ENCODE data around the gene OR2D3. TPM values are rescaled to one million over a fixed set of nuclear protein-coding genes. Genes with fewer than 3 reads are reported as not detected.

Gene OR2D3, protein sequence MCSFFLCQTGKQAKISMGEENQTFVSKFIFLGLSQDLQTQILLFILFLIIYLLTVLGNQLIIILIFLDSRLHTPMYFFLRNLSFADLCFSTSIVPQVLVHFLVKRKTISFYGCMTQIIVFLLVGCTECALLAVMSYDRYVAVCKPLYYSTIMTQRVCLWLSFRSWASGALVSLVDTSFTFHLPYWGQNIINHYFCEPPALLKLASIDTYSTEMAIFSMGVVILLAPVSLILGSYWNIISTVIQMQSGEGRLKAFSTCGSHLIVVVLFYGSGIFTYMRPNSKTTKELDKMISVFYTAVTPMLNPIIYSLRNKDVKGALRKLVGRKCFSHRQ
- not detected for total RNA-seq

DNA sequence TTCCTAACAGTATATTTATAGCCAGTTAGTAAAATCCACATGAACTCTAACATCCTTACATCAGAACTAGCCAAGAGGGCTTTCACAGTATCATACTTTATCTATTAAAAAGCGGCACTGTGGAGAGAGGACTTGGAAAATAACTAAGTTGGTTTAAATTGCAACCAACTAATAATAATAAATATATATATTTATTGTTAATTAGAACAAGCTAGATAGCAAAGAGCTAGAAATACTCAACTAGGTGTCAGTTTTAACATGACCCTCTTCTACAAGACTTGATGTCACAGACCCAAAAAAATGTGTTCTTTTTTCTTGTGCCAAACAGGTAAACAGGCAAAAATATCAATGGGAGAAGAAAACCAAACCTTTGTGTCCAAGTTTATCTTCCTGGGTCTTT is at the start of gene OR2D3:
TSS of gene OR2D3 (plus strand) at position 301 of the 400 bp plus-strand sequence. CDS start at position 301, 0 bp downstream.
- intact Hi-C loops (cut with DNase I), result no loop called here
- no peak for DNase-seq
- 95% methylated on average over 1 of the region's 1 CpG for WGBS, 2 donors
- H3K4me3 ChIP-seq, result no peak within 1 kb of the TSS
- no peaks in the 10 kb centered on the region for H3K36me3 ChIP-seq
- H3K27ac ChIP-seq, result no peak within 1 kb of the TSS
- H3K4me1 ChIP-seq, result peaks cover 0 to 2% (median 0%) of the 10 kb centered on the region in 3 donors
- no peaks in the 10 kb centered on the region for H3K9me3 ChIP-seq
- no peaks in the 10 kb centered on the region for H3K27me3 ChIP-seq
- TF ChIP-seq, protein P1, sequence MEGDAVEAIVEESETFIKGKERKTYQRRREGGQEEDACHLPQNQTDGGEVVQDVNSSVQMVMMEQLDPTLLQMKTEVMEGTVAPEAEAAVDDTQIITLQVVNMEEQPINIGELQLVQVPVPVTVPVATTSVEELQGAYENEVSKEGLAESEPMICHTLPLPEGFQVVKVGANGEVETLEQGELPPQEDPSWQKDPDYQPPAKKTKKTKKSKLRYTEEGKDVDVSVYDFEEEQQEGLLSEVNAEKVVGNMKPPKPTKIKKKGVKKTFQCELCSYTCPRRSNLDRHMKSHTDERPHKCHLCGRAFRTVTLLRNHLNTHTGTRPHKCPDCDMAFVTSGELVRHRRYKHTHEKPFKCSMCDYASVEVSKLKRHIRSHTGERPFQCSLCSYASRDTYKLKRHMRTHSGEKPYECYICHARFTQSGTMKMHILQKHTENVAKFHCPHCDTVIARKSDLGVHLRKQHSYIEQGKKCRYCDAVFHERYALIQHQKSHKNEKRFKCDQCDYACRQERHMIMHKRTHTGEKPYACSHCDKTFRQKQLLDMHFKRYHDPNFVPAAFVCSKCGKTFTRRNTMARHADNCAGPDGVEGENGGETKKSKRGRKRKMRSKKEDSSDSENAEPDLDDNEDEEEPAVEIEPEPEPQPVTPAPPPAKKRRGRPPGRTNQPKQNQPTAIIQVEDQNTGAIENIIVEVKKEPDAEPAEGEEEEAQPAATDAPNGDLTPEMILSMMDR (IDR thresholded peaks at IDR 0.05), result no peak
- TF ChIP-seq POLR2A (IDR thresholded peaks at IDR 0.05), result no peak

DNA sequence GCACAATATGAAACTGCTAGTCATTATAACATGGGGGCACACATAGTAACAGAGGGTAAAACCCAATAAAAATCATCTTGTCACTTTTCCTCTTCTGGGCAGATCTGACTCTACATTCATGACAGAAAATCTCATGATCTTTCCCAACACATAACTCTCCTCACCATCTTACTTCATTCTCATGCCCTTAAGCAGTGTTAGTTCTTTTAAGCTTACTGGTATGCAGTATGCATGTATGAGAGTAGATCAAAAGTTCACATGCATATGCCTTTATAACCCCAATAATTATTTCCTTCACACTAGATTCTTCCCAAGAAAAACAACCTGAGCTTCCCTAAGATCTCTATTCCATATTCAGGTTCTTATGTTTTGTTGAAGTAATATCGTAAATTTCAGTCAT is 49.5 kb upstream of the OR2D3 start:
- WGBS, 2 donors, result 64 to 82% methylated on average over 1 of the region's 1 CpG
- Histone ChIP-seq H3K4me3 (no peak overlapping the region), H3K27me3 (no peaks in the 10 kb centered on the region), H3K36me3 (no peaks in the 10 kb centered on the region), H3K27ac (no peak overlapping the region), H3K4me1 (no peaks in the 10 kb centered on the region), H3K9me3 (no peaks in the 10 kb centered on the region)
- no peak for DNase-seq
- TF ChIP-seq, protein P1 (IDR thresholded peaks at IDR 0.05), result no peak
- TF ChIP-seq POLR2A (IDR thresholded peaks at IDR 0.05), result no peak
- intact Hi-C loops (cut with DNase I), result no loop called here

DNA sequence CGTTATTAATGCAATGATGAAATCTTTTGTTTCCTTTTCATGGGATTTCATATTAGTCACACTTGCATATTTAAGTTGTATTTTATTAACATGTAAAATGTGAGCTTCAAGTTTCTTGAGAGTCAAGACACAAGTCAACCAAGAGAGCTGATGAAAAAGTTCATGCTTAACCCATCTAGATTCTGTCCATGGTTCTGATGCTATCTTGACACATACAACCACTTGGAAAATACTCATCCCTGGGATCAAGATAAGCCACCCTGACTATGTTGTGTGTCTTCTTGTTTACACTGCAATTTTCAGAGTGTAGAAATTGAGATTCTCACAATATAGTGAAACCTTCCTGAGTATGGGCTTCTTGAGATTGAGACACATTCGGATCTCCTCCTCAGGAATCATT is 45.0 kb upstream of the OR2D3 start:
- TF ChIP-seq, protein P1 (IDR thresholded peaks at IDR 0.05), result no peak
- no peak for TF ChIP-seq POLR2A (IDR thresholded peaks at IDR 0.05)
- Histone ChIP-seq H3K27ac (no peak overlapping the region), H3K4me1 (no peaks in the 10 kb centered on the region), H3K9me3 (no peaks in the 10 kb centered on the region), H3K36me3 (no peaks in the 10 kb centered on the region), H3K27me3 (no peaks in the 10 kb centered on the region), H3K4me3 (no peak overlapping the region)
- WGBS, 2 donors, result 69 to 78% methylated on average over 2 of the region's 2 CpGs
- intact Hi-C loops (cut with DNase I), result no loop called here
- no peak for DNase-seq

DNA sequence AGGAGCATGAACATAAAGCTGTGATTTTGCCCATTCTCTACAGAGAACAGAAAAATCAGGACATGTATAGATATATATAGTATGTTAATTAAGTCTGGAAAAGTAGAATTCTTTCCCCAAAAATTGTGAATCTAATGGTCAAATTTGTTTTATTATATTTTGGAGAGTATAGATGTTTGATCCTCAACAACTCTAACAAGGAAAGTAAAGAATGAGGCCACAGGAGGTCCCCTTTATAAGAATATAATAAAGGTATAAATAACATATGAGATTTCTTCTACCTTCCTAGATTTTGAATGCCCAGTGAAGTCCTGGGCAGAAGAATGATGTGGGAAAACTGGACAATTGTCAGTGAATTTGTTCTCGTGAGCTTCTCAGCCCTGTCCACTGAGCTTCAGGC is 44.5 kb upstream of the OR2D3 start, which contains the start of gene OR10A4:
TSS of gene OR10A4 (plus strand) at position 301 of the 400 bp plus-strand sequence. CDS start at position 324, 23 bp downstream.
- no peaks in the 10 kb centered on the region for H3K4me1 ChIP-seq
- H3K36me3 ChIP-seq, result no peaks in the 10 kb centered on the region
- DNase-seq, result no peak
- intact Hi-C loops (cut with DNase I), result no loop called here
- H3K27me3 ChIP-seq, result no peaks in the 10 kb centered on the region
- no peaks in the 10 kb centered on the region for H3K9me3 ChIP-seq
- H3K27ac ChIP-seq, result no peak within 1 kb of the TSS
- WGBS, 2 donors, result 81 to 93% methylated on average over 1 of the region's 1 CpG
- H3K4me3 ChIP-seq, result no peak within 1 kb of the TSS
- TF ChIP-seq POLR2A (IDR thresholded peaks at IDR 0.05), result no peak
- TF ChIP-seq, protein P1 (IDR thresholded peaks at IDR 0.05), result no peak

DNA sequence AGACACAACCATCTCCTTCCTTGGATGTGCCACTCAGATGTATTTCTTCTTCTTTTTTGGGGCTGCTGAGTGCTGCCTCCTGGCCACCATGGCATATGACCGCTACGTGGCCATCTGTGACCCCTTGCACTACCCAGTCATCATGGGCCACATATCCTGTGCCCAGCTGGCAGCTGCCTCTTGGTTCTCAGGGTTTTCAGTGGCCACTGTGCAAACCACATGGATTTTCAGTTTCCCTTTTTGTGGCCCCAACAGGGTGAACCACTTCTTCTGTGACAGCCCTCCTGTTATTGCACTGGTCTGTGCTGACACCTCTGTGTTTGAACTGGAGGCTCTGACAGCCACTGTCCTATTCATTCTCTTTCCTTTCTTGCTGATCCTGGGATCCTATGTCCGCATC is 43.9 kb upstream of the OR2D3 start:
- Histone ChIP-seq H3K27ac (no peak overlapping the region), H3K9me3 (no peaks in the 10 kb centered on the region), H3K4me3 (no peak overlapping the region), H3K27me3 (no peaks in the 10 kb centered on the region), H3K36me3 (no peaks in the 10 kb centered on the region), H3K4me1 (no peaks in the 10 kb centered on the region)
- TF ChIP-seq, protein P1 (IDR thresholded peaks at IDR 0.05), result no peak
- TF ChIP-seq POLR2A (IDR thresholded peaks at IDR 0.05), result no peak
- intact Hi-C loops (cut with DNase I), result no loop called here
- 82 to 87% methylated on average over 3 of the region's 3 CpGs for WGBS, 2 donors
- DNase-seq, result no peak

Measured in esophagus squamous epithelium (tissue), 5 donors.